Jurkat, Clone E6-1 (cell line): Measurements from ENCODE around the gene PTGES2.

ENCODE experiments used
- DNase-seq: peaks from one replicate; pipeline ENCODE4 v3.0.0-alpha.2; 2011; ENCODE audit warnings: low read depth, low spot score
- H3K4me3 ChIP-seq: 2 replicates; pipeline ENCODE4 v1.5.1; 2011; ENCODE audit warnings: mild to moderate bottlenecking, low read length, control low read depth, moderate library complexity

PTGES2 gene

DNA sequence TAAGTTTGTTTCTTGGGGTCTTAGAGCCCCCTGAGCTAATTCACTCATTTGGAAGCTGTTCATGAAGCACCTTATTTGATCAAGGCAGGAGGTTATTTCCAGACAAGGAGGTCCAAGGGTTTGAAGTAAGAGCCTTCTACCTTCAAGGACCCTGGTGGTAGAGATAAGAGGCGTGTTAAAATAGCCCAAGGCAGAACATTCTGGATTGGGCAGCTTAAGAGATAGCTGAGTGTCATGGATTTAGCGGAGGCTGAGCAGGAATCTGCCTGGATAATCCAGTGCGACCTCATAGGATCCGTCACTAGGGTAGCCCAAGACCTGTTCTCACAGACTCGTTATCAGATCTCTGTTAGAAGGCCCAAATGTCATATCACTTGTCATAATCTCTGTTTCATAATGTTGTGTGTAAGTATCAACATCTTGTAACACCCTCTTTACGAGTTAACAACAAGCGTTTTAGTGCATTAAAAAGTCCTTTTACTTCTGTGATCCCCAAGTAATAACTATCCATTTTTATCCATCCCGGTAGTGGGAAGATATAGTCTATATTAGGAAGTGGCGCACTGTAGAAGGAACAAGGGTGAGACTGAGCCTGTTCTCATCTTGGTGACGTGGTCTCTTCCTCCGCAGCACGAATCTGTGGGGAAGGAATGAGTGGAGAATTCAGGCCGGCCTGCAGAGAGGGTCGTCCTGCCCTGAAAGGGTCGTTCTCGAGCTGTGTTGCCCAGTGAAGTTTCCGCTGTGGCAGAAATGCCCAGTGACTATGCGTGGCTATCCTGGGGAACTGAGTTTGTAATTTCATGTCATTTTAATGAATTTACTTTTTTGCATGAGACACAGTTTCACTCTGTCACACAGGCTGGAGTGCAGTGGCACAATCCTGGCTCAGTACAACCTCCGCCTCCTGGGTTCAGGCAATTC, 30.7 kb downstream of the PTGES2 start:
- no peak for DNase-seq
- no peak overlapping the region for H3K4me3 ChIP-seq

- no peak for DNase-seq
- no peak overlapping the region for H3K4me3 ChIP-seq
These were observed 32.5 kb downstream of the PTGES2 start for GRCh38 chr9:128094950-128095544.

GRCh38 chr9:128094166-128094949, 33.2 kb downstream of the PTGES2 start:
- no peak overlapping the region for H3K4me3 ChIP-seq
- peak; percentile 67 for DNase-seq

- no peak overlapping the region for H3K4me3 ChIP-seq
- peak; percentile 69 for DNase-seq
These were observed 34.5 kb downstream of the PTGES2 start for GRCh38 chr9:128093011-128093410.

GRCh38 chr9:128092199-128092977, 35.1 kb downstream of the PTGES2 start:
- DNase-seq, result no peak

DNA sequence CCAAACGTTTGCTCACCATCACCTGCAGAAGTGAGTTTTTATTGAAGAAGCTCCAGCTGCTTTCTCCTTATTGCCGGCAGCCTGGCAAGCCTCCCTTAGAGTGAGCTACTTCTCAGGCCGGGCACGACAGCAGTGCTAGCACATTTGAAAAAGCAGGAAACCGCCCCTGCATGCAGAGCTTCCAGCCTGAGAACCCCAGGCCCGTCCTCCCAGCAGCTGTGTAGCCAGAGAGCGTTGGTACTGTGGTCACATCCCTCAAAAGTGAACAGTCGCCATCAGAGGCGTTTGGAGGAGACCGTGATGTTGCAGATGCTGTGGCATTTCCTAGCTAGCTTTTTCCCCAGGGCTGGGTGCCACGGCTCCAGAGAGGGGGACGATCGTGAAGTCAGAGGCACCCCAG, 36.0 kb downstream of the PTGES2 start:
- no peak overlapping the region for H3K4me3 ChIP-seq
- DNase-seq, result no peak

More at GRCh38 chr9:128092199-128092977, 35.1 kb downstream of the PTGES2 start:
- H3K4me3 ChIP-seq, result no peak overlapping the region

DNA sequence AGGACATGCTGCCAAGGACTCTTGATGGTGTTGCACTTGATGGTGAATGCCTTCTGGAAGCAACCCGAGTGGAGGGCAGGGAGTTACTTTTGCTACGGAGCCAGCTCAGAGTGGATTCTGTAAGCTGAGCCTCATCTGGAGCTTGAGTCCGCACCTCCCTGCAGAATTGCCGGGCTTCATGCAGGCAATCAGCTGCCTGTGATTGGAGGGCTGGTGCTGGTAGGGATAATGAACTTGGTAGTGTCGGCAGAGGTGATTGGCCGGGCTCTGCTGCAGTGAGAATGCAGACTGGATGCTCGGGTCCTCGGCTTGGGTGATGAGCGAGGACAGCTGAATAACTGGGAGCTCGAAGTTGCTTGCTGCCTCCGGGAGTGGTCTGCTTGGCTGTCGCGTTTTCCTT, 36.4 kb downstream of the PTGES2 start:
- DNase-seq, result no peak
- no peak overlapping the region for H3K4me3 ChIP-seq

DNA sequence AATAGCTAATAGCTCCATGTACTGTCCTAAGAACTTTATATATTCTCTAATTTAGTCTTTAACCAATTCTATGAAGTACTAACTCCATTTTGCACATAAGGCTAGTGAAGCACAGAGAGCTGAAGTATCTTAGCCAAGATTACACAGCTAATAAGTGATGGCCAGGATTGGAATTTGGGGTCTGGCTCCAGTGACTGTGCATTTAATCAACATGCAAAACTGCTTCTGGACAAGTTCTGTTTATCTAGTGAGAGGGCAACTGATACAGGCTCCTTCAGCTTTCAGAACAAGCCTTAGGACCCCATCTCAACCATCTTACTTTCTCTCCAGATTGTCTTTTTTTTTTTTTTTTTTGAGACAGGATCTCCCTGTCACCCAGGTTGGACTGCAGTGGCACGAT, 38.2 kb downstream of the PTGES2 start:
- no peak for DNase-seq
- H3K4me3 ChIP-seq, result no peak overlapping the region

DNA sequence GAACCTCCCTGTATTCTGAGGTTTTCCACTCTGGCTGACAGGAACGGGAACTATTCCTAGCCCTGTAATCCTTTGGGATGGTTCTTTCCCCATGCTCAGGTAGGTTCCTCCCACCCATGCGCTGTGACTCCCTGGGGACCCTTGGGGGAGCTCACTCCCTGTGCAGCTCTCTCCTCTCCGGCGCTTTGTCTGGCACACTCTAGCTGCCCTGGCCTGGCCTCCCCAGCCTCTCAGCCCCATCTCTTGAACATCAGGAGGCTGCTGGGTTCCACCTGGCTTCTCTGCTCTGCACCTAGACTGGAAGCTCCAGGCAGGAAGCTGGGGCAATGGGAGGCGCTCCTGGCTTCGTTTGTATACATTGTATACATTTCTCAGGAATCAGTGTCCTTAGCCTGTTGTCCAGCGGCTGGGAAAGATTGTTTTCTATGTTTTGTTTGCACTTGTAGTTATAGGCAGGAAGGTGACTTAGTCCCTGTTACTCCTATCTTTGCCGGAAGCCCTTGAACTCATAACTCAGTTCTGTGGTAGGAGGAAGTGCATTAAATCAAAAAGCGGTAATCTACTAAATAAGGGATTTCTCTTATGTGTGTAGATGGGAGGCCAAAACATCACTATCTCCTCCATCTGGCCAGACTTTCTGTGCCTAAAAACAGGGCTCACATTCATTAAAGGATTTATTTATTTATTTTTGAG, 39.1 kb downstream of the PTGES2 start:
- H3K4me3 ChIP-seq, result no peak overlapping the region
- peak; percentile 72 for DNase-seq

DNA sequence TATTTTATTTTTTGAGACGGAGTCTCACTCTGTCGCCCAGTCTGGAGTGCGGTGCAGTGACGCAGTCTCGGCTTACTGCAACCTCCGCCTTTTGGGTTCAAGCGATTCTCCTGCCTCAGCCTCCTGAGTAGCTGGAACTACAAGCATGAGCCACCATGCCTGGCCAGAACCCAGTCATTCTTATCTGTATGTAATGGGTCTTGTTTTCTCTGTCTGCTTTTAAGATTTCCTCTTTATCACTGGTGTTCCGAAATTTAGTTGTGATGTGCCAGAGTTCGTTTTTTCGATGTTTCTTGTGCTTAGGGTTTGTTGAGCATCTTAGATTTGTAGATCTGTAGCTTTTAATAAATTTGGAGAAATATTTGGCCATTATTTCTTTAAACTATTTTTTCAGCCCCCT, 40.3 kb downstream of the PTGES2 start:
- DNase-seq, result no peak
- no peak overlapping the region for H3K4me3 ChIP-seq

DNA sequence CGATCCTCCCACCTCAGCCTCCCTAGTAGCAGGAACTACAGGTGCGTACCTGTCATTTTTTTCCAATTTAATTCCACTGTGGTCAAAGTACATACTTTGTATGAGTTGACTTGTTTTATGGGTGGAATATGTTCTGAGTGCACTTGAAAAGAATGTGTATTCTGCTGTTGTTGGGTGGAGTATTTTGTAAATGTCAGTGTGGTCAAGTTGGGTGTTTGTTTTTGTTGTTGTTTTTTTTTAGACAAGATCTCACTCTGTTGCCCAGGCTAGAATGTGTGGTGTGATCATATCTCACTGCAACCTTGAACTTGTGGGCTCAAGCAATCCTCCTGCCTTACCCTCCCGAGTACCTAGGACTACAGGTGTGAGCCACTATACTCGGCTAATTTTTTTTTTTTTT, 41.6 kb downstream of the PTGES2 start:
- no peak overlapping the region for H3K4me3 ChIP-seq
- no peak for DNase-seq

GRCh38 chr9:128084746-128085145, 42.8 kb downstream of the PTGES2 start:
- no peak for DNase-seq
- H3K4me3 ChIP-seq, result no peak overlapping the region

- H3K4me3 ChIP-seq, result no peak overlapping the region
- no peak for DNase-seq
These were observed 45.4 kb downstream of the PTGES2 start for GRCh38 chr9:128082151-128082550.

DNA sequence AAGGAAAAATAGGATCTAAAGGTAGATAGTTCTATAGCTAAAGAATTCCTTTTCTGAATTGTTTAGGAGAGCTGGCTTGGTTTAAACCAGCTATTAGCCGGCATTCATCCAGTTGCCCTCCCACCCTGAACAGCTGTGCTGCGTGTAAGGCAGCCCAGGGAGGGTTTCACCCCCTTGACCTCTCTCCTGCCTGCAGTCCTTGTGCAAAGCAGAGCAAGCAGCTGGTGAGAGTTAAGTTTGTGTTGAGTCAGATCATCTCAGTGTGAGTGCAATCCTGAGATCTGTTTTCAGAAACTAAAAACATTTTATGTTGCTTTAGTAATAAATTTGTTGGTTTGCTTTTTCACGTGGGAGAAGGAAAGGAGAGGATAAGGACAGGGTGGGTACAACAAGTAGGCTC, 46.5 kb downstream of the PTGES2 start:
- no peak for DNase-seq
- no peak overlapping the region for H3K4me3 ChIP-seq

DNA sequence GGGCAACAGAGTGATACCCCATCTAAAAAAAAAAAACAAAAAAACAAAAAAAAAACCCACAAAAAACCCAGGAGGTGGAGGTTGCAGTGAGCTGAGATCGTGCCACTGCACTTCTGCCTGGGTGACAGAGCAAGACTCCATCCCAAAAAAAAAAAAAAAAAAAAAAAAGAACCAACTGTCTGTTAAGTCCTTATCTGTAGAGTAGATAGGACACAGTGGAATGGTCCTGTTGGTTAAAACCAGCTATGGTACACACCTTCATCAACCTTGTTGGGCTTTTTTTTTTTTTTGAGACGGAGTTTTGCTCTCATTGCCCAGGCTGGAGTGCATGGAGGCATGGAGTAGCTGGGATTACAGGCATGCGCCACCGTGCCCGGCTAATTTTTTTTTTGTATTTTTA, 47.3 kb downstream of the PTGES2 start:
- no peak for DNase-seq
- H3K4me3 ChIP-seq, result no peak overlapping the region

DNA sequence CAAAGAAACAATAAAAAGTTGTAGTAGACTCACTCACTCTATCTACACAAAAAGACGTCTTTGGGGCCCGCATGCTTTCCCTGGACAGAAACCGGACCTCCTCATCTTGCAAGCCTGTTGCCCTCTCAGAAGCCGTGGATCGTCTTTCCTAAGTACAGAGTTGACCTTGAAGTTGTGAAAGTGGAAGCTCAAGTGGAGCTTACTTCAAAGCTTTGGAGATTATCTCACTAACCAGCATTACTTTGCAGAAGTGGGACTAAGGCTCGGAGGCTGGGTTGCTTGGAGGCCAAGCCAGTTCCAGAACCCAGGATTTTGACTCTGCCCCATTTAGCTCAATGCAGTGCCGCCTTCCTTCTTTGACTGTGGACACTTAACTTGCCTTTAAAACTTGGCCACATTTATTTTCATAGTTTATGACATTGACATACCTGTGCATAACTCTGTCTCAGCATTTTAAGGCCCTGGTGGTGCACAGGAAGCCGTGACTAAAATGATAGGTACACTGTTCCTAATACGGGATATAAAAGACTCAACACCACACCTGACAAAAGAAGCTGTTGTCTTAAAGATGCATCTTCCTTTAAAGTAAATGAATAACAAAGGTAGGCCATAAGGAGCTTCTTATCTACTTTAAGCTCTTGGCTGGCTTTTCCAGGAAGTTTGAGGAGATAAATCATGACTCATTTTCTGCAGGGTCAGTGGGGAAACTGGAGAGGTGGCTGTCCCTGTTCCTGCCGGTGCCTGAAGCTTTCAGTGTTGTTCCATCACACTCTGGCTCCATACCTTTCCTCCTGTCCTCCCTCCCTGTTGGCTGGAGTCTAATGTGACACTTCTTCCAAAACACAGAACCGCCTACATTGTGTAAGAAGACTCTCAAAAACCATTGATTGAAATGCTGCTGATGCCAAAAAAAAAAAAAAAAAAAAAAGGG, 48.8 kb downstream of the PTGES2 start:
- no peak for DNase-seq
- H3K4me3 ChIP-seq, result no peak overlapping the region

GRCh38 chr9:128077847-128078503, 49.6 kb downstream of the PTGES2 start:
- no peak for DNase-seq
- no peak overlapping the region for H3K4me3 ChIP-seq
